ENCODE data around the gene FBLN5. TPM values are rescaled to one million over a fixed set of nuclear protein-coding genes. Genes with fewer than 3 reads are reported as not detected.

The FBLN5 gene
- total RNA-seq, 1 experiment from 2014 or later, result 1.0 TPM

GRCh38 chr14:91841065-91841464 lies 106.4 kb downstream of the FBLN5 start:
- Histone ChIP-seq H4K8ac (replicated peaks; ENCODE audit: insufficient read length, low read depth, low read length) (no peak overlapping the region), H3K56ac (ENCODE audit: insufficient read length, low read depth, low read length) (no peak overlapping the region), H3K79me1 (ENCODE audit: insufficient read depth, low read depth, low read length, poor library complexity, severe bottlenecking) (no peaks in the 10 kb centered on the region), H4K20me1 (ENCODE audit: control insufficient read depth, insufficient read depth, insufficient read length) (no peaks in the 10 kb centered on the region), H3K23ac (ENCODE audit: insufficient read length, low read depth, low read length) (no peak overlapping the region), H2BK120ac (ENCODE audit: low read depth, low read length, poor library complexity, severe bottlenecking) (no peak overlapping the region), H2AFZ (ENCODE audit: low read length) (no peak overlapping the region), H4K91ac (ENCODE audit: insufficient read length, low read depth, low read length) (no peak overlapping the region), H3K4ac (ENCODE audit: low read depth, low read length) (no peak overlapping the region), H3K9ac (ENCODE audit: extremely low read depth, insufficient read length, low read length) (no peak overlapping the region), H2BK20ac (ENCODE audit: low read depth, low read length, poor library complexity, severe bottlenecking) (no peak overlapping the region), H3K27ac (ENCODE audit: insufficient read length, low read depth, low read length) (no peak overlapping the region), H3K18ac (ENCODE audit: insufficient read length, low read depth, low read length) (no peak overlapping the region), H3K4me2 (ENCODE audit: insufficient read depth, insufficient read length, low read length) (no peak overlapping the region), H3T11ph (ENCODE audit: low read length) (no peak overlapping the region), H3K9me3 (ENCODE audit: control insufficient read depth, low read depth, low read length) (no peaks in the 10 kb centered on the region), H3K27me3 (ENCODE audit: insufficient read depth, low read length) (no peaks in the 10 kb centered on the region), H2BK15ac (ENCODE audit: low read depth, low read length) (no peak overlapping the region), H3K23me2 (ENCODE audit: insufficient read length, low read depth, low read length, poor library complexity, severe bottlenecking) (no peaks in the 10 kb centered on the region), H3K14ac (ENCODE audit: insufficient read depth, low read length) (no peak overlapping the region), H4K5ac (ENCODE audit: insufficient read length, low read depth, low read length) (no peak overlapping the region), H2BK5ac (ENCODE audit: insufficient read length, low read length) (no peak overlapping the region), H2BK12ac (ENCODE audit: insufficient read length, low read depth, low read length) (no peak overlapping the region), H2AK5ac (ENCODE audit: insufficient read length, low read length) (no peak overlapping the region), H3K79me2 (ENCODE audit: insufficient read depth, low read length) (no peaks in the 10 kb centered on the region), H3K4me1 (ENCODE audit: insufficient read depth, low read length) (no peaks in the 10 kb centered on the region)
- Mint-ChIP-seq H3K4me1 (peaks cover 0 to 4% of the 10 kb centered on the region in 2 experiments; a peak in 2 of 4 replicates), H3K4me3 (no peak overlapping the region), H3K27ac (no peak overlapping the region), H3K27me3 (ENCODE audit: low read depth) (peaks cover 2% of the 10 kb centered on the region), H3K36me3 (ENCODE audit: insufficient read depth in 1 of 3, low read depth in 3 of 3) (no peaks in the 10 kb centered on the region), H3K9me3 (no peaks in the 10 kb centered on the region)
- no peak for DNase-seq
- no peak for TF ChIP-seq CTCF (conservative IDR thresholded peaks at IDR 0.05)

Data from H9 (cell line).